PFSK-1 (cell line): ENCODE results near the gene OR2AP1.

ENCODE experiments used
- FOXP2 ChIP-seq: optimal IDR thresholded peaks from 2 replicates; pipeline ENCODE3; 2011; ENCODE audit warnings: borderline replicate concordance, control low read depth, inconsistent platforms; ENCODE audit not compliant: insufficient read depth; ENCODE audit errors: extremely low read length, extremely low read depth
- POLR2AphosphoS5 ChIP-seq: IDR thresholded peaks from 2 replicates; pipeline ENCODE4 v1.6.1; 2012; ENCODE audit warnings: low read depth, mild to moderate bottlenecking, control low read depth, low read length, moderate library complexity
- REST ChIP-seq, 2 experiments: IDR thresholded peaks; 2 replicates each; pipeline versions ENCODE4 v1.6.1 to v1.8.0; 2011 to 2012; ENCODE audit warnings: low read depth in 2 of 2, low read length in 2 of 2, control low read depth in 1 of 2, inconsistent platforms in 1 of 2, mild to moderate bottlenecking in 1 of 2, moderate library complexity in 1 of 2; ENCODE audit not compliant: insufficient read depth in 1 of 2
- SIN3A ChIP-seq: IDR thresholded peaks from 2 replicates; pipeline ENCODE4 v1.6.1; 2012; ENCODE audit warnings: mild to moderate bottlenecking, low read length, moderate library complexity, borderline replicate concordance; ENCODE audit not compliant: insufficient read depth
- TAF1 ChIP-seq: IDR thresholded peaks from 2 replicates; pipeline ENCODE4 v1.6.1; 2012; ENCODE audit warnings: low read length, control low read depth, borderline replicate concordance; ENCODE audit not compliant: insufficient read depth

OR2AP1 gene

GRCh38 chr12:55585817-55586216, 13.5 kb downstream of the OR2AP1 start:
- TF ChIP-seq FOXP2 = no peak
- no peak for TF ChIP-seq REST (IDR thresholded peaks at IDR 0.05; ENCODE audit: insufficient read depth in 1 of 2, low read depth in 2 of 2, low read length in 2 of 2)
- TF ChIP-seq POLR2AphosphoS5 = no peak
- no peak for TF ChIP-seq TAF1
- no peak for TF ChIP-seq SIN3A

GRCh38 chr12:55607821-55608594, 35.7 kb downstream of the OR2AP1 start:
- TF ChIP-seq POLR2AphosphoS5 (no peak), REST (IDR thresholded peaks at IDR 0.05; ENCODE audit: insufficient read depth in 1 of 2, low read depth in 2 of 2, low read length in 2 of 2) (no peak), TAF1 (no peak), FOXP2 (no peak), SIN3A (no peak)

GRCh38 chr12:55610598-55610997, 38.3 kb downstream of the OR2AP1 start:
- TF ChIP-seq FOXP2 = no peak
- TF ChIP-seq POLR2AphosphoS5 = no peak

GRCh38 chr12:55612646-55613045, 40.4 kb downstream of the OR2AP1 start:
- no peak for TF ChIP-seq FOXP2
- no peak for TF ChIP-seq SIN3A
- no peak for TF ChIP-seq POLR2AphosphoS5
- TF ChIP-seq REST (IDR thresholded peaks at IDR 0.05; ENCODE audit: insufficient read depth in 1 of 2, low read depth in 2 of 2, low read length in 2 of 2) = no peak
- TF ChIP-seq TAF1 = no peak

GRCh38 chr12:55614764-55615163, 42.5 kb downstream of the OR2AP1 start:
- TF ChIP-seq SIN3A (no peak), POLR2AphosphoS5 (no peak), FOXP2 (no peak), REST (IDR thresholded peaks at IDR 0.05; ENCODE audit: insufficient read depth in 1 of 2, low read depth in 2 of 2, low read length in 2 of 2) (no peak), TAF1 (no peak)
